HFFc6 (cell line): ENCODE measurements around the gene SNU13. TPM values are rescaled to one million over a fixed set of nuclear protein-coding genes. Genes with fewer than 3 reads are reported as not detected.

Source experiments
- DNase-seq: peaks from one replicate; pipeline ENCODE4 v3.0.0-alpha.2; 2018
- H3K27ac Mint-ChIP-seq: 2 replicates; pipeline ENCODE4 v1.8.0; 2020; ENCODE audit warnings: mild to moderate bottlenecking, mixed read lengths
- H3K27me3 Mint-ChIP-seq: 2 replicates; pipeline ENCODE4 v1.8.0; 2021; ENCODE audit warnings: mild to moderate bottlenecking, moderate library complexity, mixed read lengths; ENCODE audit not compliant: insufficient read depth
- H3K36me3 Mint-ChIP-seq: 2 replicates; pipeline ENCODE4 v1.8.0; 2021; ENCODE audit warnings: low read depth, mixed read lengths
- H3K4me1 Mint-ChIP-seq: 2 replicates; pipeline ENCODE4 v1.8.0; 2020; ENCODE audit warnings: low read depth, mixed read lengths
- H3K4me3 Mint-ChIP-seq: 2 replicates; pipeline ENCODE4 v1.8.0; 2020; ENCODE audit warnings: mild to moderate bottlenecking, moderate library complexity, mixed read lengths
- H3K9me3 Mint-ChIP-seq: 2 replicates; pipeline ENCODE4 v1.8.0; 2020; ENCODE audit warnings: mild to moderate bottlenecking, mixed read lengths
- total RNA-seq, 6 experiments: library from RNA; stranded (reverse); fragmentation: NEBNext Ultra II Directional; extraction: Animal tissue kit (Norgen Biotek cat#: 25700); gene quantifications; 2 replicates in 1 of 6; 3 replicates in 5 of 6; pipeline ENCODE4 v1.2.3, GENCODE V29; 2021
- TF ChIP-seq, protein P1 (sequence below): fragments of 200-600 bp; sonication (generic); IDR thresholded peaks from 2 replicates; pipeline ENCODE4 v1.5.0; 2021; ENCODE audit warnings: antibody characterized with exemption, mild to moderate bottlenecking

SNU13 gene
- total RNA-seq, 6 experiments from 2014 or later: 208 to 263 (median 234) TPM

DNA sequence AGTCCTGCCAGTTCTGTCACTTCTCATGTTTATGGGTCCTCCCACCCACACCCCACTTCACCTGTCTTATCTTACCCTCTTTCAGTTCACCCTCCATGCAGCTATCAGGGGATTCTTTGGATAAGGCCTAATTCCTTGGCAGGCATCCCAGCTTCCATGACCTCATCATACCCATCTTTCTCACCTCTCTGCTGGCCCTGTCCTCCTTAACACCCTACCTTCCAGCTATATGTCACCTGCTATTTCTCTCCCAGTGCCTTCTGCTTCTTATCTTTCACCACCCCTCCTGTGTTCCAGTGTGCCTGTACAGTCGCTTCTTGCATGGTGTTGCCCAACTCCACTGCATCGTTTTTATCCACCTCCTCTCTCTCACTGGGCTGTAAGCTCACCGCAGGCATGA is 28.3 kb downstream of the SNU13 start:
- no peak for DNase-seq
- Mint-ChIP-seq H3K4me1 (peaks cover 29% of the 10 kb centered on the region), H3K27me3 (peaks cover 3% of the 10 kb centered on the region), H3K9me3 (no peaks in the 10 kb centered on the region), H3K36me3 (peaks cover 28% of the 10 kb centered on the region), H3K27ac (peak overlapping the region; percentile 51), H3K4me3 (no peak overlapping the region)
- TF ChIP-seq, protein P1, sequence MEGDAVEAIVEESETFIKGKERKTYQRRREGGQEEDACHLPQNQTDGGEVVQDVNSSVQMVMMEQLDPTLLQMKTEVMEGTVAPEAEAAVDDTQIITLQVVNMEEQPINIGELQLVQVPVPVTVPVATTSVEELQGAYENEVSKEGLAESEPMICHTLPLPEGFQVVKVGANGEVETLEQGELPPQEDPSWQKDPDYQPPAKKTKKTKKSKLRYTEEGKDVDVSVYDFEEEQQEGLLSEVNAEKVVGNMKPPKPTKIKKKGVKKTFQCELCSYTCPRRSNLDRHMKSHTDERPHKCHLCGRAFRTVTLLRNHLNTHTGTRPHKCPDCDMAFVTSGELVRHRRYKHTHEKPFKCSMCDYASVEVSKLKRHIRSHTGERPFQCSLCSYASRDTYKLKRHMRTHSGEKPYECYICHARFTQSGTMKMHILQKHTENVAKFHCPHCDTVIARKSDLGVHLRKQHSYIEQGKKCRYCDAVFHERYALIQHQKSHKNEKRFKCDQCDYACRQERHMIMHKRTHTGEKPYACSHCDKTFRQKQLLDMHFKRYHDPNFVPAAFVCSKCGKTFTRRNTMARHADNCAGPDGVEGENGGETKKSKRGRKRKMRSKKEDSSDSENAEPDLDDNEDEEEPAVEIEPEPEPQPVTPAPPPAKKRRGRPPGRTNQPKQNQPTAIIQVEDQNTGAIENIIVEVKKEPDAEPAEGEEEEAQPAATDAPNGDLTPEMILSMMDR: no peak

DNA sequence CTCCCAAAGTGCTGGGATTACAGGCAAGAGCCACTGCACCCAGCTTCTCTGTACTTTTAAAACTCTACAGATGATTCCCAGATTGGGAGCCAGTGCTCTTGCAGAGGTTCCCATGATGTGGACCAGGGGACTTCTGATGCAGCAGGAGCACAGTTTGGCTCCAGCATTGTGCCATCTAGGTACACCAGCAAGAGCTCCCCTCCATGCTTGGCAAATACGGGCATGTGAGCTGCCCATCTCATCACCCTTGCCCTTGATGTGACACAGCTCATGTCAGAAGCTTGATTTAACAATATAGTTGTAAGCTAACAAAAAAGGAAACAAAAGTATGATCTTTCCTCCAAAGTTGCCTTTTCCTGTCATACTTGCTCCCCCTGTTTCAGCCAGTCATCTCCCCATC is 28.7 kb downstream of the SNU13 start:
- TF ChIP-seq, protein P1: no peak
- Mint-ChIP-seq H3K9me3 (no peaks in the 10 kb centered on the region), H3K27me3 (peaks cover under 1% of the 10 kb centered on the region), H3K4me3 (no peak overlapping the region), H3K36me3 (peaks cover 28% of the 10 kb centered on the region), H3K4me1 (peaks cover 29% of the 10 kb centered on the region), H3K27ac (peak overlapping the region; percentile 51; the same call in 1 of the 2 replicates)
- no peak for DNase-seq

GRCh38 chr22:41658869-41659268 is 29.8 kb downstream of the SNU13 start:
- Mint-ChIP-seq H3K9me3 (no peaks in the 10 kb centered on the region), H3K4me3 (no peak overlapping the region), H3K4me1 (peaks cover 19% of the 10 kb centered on the region), H3K36me3 (peaks cover 30% of the 10 kb centered on the region), H3K27ac (no peak overlapping the region), H3K27me3 (no peaks in the 10 kb centered on the region; the same call in 1 of the 2 replicates)
- DNase-seq: no peak
- TF ChIP-seq, protein P1: no peak

DNA sequence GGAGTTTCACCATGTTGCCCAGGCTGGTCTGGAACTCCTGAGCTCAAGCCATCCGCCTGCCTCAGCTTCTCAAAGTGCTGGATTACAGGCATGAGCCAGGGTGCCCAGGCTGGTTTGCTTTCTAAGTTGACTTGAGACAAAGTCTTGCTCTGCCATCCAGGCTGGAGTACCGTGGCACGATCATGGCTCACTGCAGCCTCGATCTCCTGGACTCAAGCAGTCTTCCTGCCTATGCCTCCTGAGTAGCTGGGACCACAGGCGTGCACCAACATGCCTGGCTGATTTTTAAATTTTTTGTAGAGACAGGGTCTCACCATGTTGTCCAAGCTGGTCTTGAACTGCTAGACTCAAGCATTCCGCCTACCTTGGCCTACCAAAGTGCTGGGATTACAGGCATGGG is 31.0 kb downstream of the SNU13 start:
- Mint-ChIP-seq H3K9me3 (no peaks in the 10 kb centered on the region), H3K27ac (no peak overlapping the region; the same call in 1 of the 2 replicates), H3K36me3 (peaks cover 25% of the 10 kb centered on the region), H3K4me1 (peaks cover 12% of the 10 kb centered on the region), H3K4me3 (no peak overlapping the region), H3K27me3 (no peaks in the 10 kb centered on the region; the same call in 1 of the 2 replicates)
- TF ChIP-seq, protein P1: no peak
- no peak for DNase-seq

- Mint-ChIP-seq H3K4me3 (no peak overlapping the region), H3K27ac (peak overlapping the region; percentile 29; the same call in 1 of the 2 replicates), H3K36me3 (peaks cover 20% of the 10 kb centered on the region), H3K27me3 (no peaks in the 10 kb centered on the region; the same call in 1 of the 2 replicates), H3K4me1 (peaks cover 12% of the 10 kb centered on the region), H3K9me3 (no peaks in the 10 kb centered on the region)
- TF ChIP-seq, protein P1: no peak
- no peak for DNase-seq
Observed at GRCh38 chr22:41656556-41656955, 32.1 kb downstream of the SNU13 start.

DNA sequence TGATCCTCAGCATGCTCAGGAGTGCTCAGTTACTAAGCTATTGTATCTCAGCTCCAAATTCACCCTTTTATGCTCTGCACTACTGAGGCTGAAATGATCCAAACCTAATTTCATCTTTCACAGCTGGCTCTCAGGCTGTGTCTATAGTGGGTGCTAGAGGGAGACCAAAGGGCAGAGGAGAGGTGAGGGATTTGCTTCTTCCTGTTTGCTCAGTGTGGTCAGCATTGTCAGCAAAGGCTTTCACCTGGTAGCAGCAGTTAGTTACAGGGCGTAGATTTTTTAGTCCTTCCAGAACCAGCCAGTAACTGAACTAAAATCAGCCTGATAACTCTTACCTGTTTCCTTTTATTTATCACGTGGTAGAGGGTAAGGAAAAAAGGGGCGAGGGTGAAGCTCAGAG is 34.3 kb downstream of the SNU13 start:
- H3K27me3 Mint-ChIP-seq: no peaks in the 10 kb centered on the region; the same call in 1 of the 2 replicates
- H3K9me3 Mint-ChIP-seq: no peaks in the 10 kb centered on the region
- H3K4me1 Mint-ChIP-seq: no peaks in the 10 kb centered on the region
- H3K27ac Mint-ChIP-seq: no peak overlapping the region
- TF ChIP-seq, protein P1: no peak
- no peak overlapping the region for H3K4me3 Mint-ChIP-seq
- no peak for DNase-seq
- peaks cover 14% of the 10 kb centered on the region for H3K36me3 Mint-ChIP-seq
